OCI-LY3 (cell line): ENCODE measurements around the gene C1orf116.

Source experiments
- H2AFZ ChIP-seq: fragments of 200-600, 300-600 bp; shearing (Covaris generic); 2 replicates; pipeline ENCODE4 v1.6.0; 2014; ENCODE audit warnings: antibody characterized with exemption, low read depth, low read length
- H3K27ac ChIP-seq: fragments of 200-600, 300-600 bp; sonication (generic); 2 replicates; pipeline ENCODE4 v1.5.1; 2014; ENCODE audit warnings: mild to moderate bottlenecking, low read length, moderate library complexity, mixed read lengths
- H3K27me3 ChIP-seq: fragments of 200-600, 300-600 bp; sonication (generic); 2 replicates; pipeline ENCODE4 v1.6.1; 2014; ENCODE audit warnings: low read depth, low read length, mixed read lengths
- H3K36me3 ChIP-seq: fragments of 200-600, 300-600 bp; sonication (generic); replicated peaks from 2 replicates; pipeline ENCODE3; 2014; ENCODE audit warnings: low read depth, low read length, mixed read lengths
- H3K4me1 ChIP-seq: fragments of 300-600, 200-600 bp; sonication (generic); 2 replicates; pipeline ENCODE4 v1.6.1; 2014; ENCODE audit warnings: low read length, mixed read lengths
- H3K4me2 ChIP-seq: fragments of 200-600, 300-600 bp; sonication (generic); 2 replicates; pipeline ENCODE4 v1.6.1; 2014; ENCODE audit warnings: low read length, mixed read lengths
- H3K4me3 ChIP-seq: fragments of 300-600, 200-600 bp; sonication (generic); 2 replicates; pipeline ENCODE4 v1.5.1; 2014; ENCODE audit warnings: antibody characterized with exemption, mild to moderate bottlenecking, low read length, moderate library complexity
- H3K79me2 ChIP-seq: fragments of 300-600, 200-600 bp; shearing (Covaris generic); 2 replicates; pipeline ENCODE4 v1.6.1; 2014; ENCODE audit warnings: mild to moderate bottlenecking, low read length, mixed read lengths
- H3K9ac ChIP-seq: fragments of 300-600, 200-600 bp; shearing (Covaris generic); 2 replicates; pipeline ENCODE4 v1.6.0; 2014; ENCODE audit warnings: mild to moderate bottlenecking, low read length, moderate library complexity
- H3K9me3 ChIP-seq: fragments of 200-600, 300-600 bp; shearing (Covaris generic); 2 replicates; pipeline ENCODE4 v1.6.1; 2014; ENCODE audit warnings: low read length, mixed read lengths; ENCODE audit not compliant: insufficient read depth
- H4K20me1 ChIP-seq: fragments of 200-600, 300-600 bp; sonication (generic); 2 replicates; pipeline ENCODE4 v1.6.1; 2016; ENCODE audit warnings: low read length, mixed read lengths; ENCODE audit not compliant: insufficient read depth
- EZH2phosphoT487 ChIP-seq: fragments of 200-600 bp; shearing (Covaris generic); IDR thresholded peaks from 2 replicates; pipeline ENCODE4 v1.6.1; 2018; ENCODE audit warnings: antibody characterized with exemption, mixed run types, low read depth
- TF ChIP-seq, protein P1 (sequence below): fragments of 200-600, 300-600 bp; sonication (generic); IDR thresholded peaks from 2 replicates; pipeline ENCODE4 v1.5.1; 2014; ENCODE audit warnings: antibody characterized with exemption, low read length, low read depth

Gene C1orf116

DNA sequence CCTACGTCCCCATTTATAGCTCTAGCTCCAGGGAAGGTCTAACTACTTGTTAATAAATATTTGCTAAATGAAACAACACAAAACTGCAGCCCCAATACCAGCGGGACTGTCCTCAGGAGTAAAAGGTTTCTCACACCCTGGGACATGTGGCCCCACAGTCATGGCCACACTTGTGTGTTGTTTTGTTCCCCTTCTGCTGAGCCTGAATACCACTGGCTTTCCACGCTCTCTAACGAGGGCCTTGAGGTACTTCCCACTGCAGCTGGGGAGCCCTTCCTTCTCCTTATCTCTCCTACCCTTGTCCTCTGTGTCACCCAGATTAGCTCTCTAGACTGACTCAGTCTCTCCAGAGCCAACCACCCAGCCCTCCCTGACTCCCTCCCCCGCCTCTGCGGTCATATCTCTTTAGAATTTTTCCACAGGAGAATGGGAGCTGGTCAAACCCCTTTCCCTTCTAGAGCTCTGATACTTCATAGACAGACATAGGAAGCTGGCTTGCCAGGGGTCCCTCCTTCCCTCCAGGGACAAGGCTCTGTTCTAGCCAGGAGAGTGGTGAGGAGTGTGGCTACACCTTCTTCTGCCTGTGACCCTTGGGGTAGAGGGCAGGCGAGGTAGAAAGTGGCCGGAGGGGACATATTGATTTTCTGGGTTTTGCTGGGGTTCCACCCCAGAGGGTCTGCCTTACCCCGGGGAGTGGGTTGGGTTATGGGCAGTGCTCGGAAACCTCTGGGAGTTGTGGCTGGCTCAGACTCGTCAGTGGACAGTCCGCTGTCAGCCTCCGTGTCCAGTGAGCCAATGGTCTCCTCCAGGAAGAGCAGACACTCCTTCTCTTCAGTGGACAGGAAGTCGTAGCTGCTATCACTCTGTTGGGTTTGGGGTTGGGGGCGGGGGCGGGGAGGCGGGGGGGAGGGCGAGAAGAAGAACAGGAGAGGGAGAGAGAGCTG, 8.1 kb downstream of the C1orf116 start:
- H3K36me3 ChIP-seq, result no peaks in the 10 kb centered on the region
- H3K9ac ChIP-seq, result no peak overlapping the region
- peaks cover 54% of the 10 kb centered on the region for H3K27me3 ChIP-seq
- no peak overlapping the region for H2AFZ ChIP-seq
- no peak overlapping the region for H3K4me2 ChIP-seq
- H3K9me3 ChIP-seq, result no peaks in the 10 kb centered on the region
- TF ChIP-seq, protein P1, sequence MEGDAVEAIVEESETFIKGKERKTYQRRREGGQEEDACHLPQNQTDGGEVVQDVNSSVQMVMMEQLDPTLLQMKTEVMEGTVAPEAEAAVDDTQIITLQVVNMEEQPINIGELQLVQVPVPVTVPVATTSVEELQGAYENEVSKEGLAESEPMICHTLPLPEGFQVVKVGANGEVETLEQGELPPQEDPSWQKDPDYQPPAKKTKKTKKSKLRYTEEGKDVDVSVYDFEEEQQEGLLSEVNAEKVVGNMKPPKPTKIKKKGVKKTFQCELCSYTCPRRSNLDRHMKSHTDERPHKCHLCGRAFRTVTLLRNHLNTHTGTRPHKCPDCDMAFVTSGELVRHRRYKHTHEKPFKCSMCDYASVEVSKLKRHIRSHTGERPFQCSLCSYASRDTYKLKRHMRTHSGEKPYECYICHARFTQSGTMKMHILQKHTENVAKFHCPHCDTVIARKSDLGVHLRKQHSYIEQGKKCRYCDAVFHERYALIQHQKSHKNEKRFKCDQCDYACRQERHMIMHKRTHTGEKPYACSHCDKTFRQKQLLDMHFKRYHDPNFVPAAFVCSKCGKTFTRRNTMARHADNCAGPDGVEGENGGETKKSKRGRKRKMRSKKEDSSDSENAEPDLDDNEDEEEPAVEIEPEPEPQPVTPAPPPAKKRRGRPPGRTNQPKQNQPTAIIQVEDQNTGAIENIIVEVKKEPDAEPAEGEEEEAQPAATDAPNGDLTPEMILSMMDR, result no peak
- TF ChIP-seq EZH2phosphoT487, result no peak
- H3K27ac ChIP-seq, result no peak overlapping the region
- H3K79me2 ChIP-seq, result no peaks in the 10 kb centered on the region
- no peaks in the 10 kb centered on the region for H4K20me1 ChIP-seq
- no peaks in the 10 kb centered on the region for H3K4me1 ChIP-seq
- H3K4me3 ChIP-seq, result no peak overlapping the region

DNA sequence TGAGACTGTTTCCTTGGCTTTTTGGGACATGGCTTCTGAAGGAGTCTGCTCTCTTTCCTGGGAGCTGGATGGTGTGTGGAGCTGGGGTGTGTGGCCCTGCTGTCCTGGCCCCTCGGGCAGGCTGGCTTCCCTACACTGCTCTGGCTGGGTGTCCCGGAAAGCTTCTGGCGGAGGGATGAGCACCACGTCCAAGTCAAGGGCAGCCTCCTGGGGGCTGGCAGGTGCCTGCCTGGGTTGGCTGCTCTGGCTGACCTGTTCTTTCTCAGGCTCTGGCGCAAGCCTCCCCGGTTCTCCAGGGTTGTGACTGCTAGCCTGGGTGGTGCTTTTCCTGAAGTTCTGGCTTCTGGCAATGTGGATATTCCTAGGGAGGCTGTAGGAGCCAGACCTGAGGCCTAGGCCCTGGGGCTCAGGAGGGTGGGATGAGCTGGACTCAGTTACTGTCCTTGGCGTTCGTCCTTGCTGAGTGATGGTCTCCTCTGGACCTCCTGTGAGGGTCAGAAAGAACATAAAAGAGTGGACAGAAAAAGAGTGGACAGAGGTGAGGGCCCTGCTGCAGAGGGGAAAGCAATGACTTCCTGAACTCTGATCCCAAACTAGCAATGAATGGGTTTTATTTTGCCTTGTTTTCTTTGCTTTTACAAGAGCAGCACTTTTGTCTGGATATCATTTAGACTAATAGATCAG, 9.4 kb downstream of the C1orf116 start:
- Histone ChIP-seq H2AFZ (no peak overlapping the region), H3K36me3 (no peaks in the 10 kb centered on the region), H3K4me2 (no peak overlapping the region), H3K27ac (no peak overlapping the region), H3K9me3 (no peaks in the 10 kb centered on the region), H3K4me1 (no peaks in the 10 kb centered on the region), H3K27me3 (peaks cover 49% of the 10 kb centered on the region), H3K79me2 (no peaks in the 10 kb centered on the region), H3K4me3 (no peak overlapping the region), H4K20me1 (no peaks in the 10 kb centered on the region), H3K9ac (no peak overlapping the region)
- TF ChIP-seq EZH2phosphoT487, result no peak
- TF ChIP-seq, protein P1, result no peak

DNA sequence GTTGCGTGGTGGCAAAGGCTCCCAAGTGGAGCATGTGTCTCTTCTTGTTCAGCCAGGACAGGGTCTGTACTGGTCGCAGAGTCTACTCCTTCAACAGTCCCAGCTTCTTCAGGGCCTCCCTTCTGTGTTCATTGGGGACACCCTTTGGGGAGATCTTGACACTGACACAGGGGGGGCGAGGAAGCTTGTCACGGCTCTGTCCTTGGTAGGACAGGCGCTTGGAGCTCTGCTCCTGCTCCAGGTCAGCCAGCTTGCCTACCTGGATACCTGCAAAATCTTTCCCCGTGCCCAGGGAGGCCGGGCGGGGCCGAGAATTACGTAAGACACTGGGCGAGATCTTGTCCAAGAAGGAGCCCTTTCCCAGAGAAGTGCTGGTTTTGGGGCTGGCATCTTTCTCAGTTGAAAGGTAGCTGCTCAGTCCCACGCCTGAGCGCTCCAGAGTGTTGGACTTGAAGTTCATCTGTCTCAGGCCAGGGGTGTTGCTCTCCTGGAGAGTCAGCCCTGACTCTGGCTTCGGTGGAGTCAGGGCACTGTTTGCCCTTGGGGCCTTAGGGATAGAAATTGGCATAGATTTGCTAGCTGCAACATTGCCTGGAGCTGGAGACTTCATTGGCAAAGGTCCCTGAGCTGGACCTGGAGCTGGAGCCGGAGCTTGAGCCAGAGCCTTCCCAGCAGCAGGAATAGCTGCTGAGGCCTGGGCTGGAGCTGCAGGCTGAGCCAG, 10.5 kb downstream of the C1orf116 start:
- H3K4me3 ChIP-seq, result no peak overlapping the region
- H3K79me2 ChIP-seq, result no peaks in the 10 kb centered on the region
- TF ChIP-seq, protein P1, result no peak
- no peak for TF ChIP-seq EZH2phosphoT487
- H3K36me3 ChIP-seq, result no peaks in the 10 kb centered on the region
- peaks cover 50% of the 10 kb centered on the region for H3K27me3 ChIP-seq
- H4K20me1 ChIP-seq, result no peaks in the 10 kb centered on the region
- no peak overlapping the region for H2AFZ ChIP-seq
- no peak overlapping the region for H3K4me2 ChIP-seq
- no peaks in the 10 kb centered on the region for H3K4me1 ChIP-seq
- no peaks in the 10 kb centered on the region for H3K9me3 ChIP-seq
- H3K9ac ChIP-seq, result no peak overlapping the region
- H3K27ac ChIP-seq, result no peak overlapping the region
